ENCODE measurements around the gene AAK1.

- TF ChIP-seq CTCF (IDR thresholded peaks at IDR 0.05) (no peak), ESRRA (CRISPR knock-in tag; IDR thresholded peaks at IDR 0.05; ENCODE audit: borderline replicate concordance) (no peak), MAX (CRISPR knock-in tag; IDR thresholded peaks at IDR 0.05) (no peak), RELA (CRISPR knock-in tag; IDR thresholded peaks at IDR 0.05; ENCODE audit: borderline replicate concordance) (no peak), ATF3 (CRISPR knock-in tag; conservative IDR thresholded peaks at IDR 0.05) (no peak), ZNF512 (CRISPR knock-in tag; IDR thresholded peaks at IDR 0.05; ENCODE audit: borderline replicate concordance) (no peak), CBFB (CRISPR knock-in tag; IDR thresholded peaks at IDR 0.05; ENCODE audit: low read depth) (no peak), NFYB (CRISPR knock-in tag; conservative IDR thresholded peaks at IDR 0.05; ENCODE audit: low read depth) (no peak), CREM (CRISPR knock-in tag; IDR thresholded peaks at IDR 0.05) (no peak)
Measured at GRCh38 chr2:69483024-69483423, 160.5 kb downstream of the AAK1 start.
